H7 (cell line): ENCODE data around the gene GRAMD1A. TPM values are rescaled to one million over a fixed set of nuclear protein-coding genes. Genes with fewer than 3 reads are reported as not detected.

Experiments used
- DNase-seq: peaks from one replicate; pipeline ENCODE4 v3.0.0; 2012
- H3K27me3 ChIP-seq: 2 replicates; pipeline ENCODE4 v1.6.0; 2011; ENCODE audit warnings: mild to moderate bottlenecking, low read length; ENCODE audit not compliant: control insufficient read depth, insufficient read depth
- H3K36me3 ChIP-seq: replicated peaks from 2 replicates; pipeline ENCODE4 v1.5.1; 2011; ENCODE audit warnings: low read length; ENCODE audit not compliant: control insufficient read depth, insufficient read depth
- H3K4me3 ChIP-seq: 2 replicates; pipeline ENCODE4 v1.5.1; 2011; ENCODE audit warnings: low read depth, mild to moderate bottlenecking, control low read depth, low read length, moderate library complexity; ENCODE audit not compliant: insufficient read depth
- total RNA-seq: library from RNA; depleted of rRNA; stranded (reverse); fragments of >200 nt; shearing (Covaris generic); gene quantifications from 2 replicates; pipeline ENCODE4 v1.2.3, GENCODE V29; 2014

Gene GRAMD1A
- total RNA-seq, 1 experiment from 2014 or later = 110 TPM

GRCh38 chr19:35062942-35063341 lies 62.8 kb downstream of the GRAMD1A start:
- DNase-seq = no peak
- Histone ChIP-seq H3K4me3 (no peak overlapping the region), H3K27me3 (no peaks in the 10 kb centered on the region; the same call in 1 of the 2 replicates), H3K36me3 (no peaks in the 10 kb centered on the region)

- Histone ChIP-seq H3K27me3 (no peaks in the 10 kb centered on the region; the same call in 1 of the 2 replicates), H3K4me3 (no peak overlapping the region), H3K36me3 (no peaks in the 10 kb centered on the region)
- DNase-seq = no peak
Measured at GRCh38 chr19:35063940-35064818, 64.1 kb downstream of the GRAMD1A start.

- no peaks in the 10 kb centered on the region; the same call in 1 of the 2 replicates for H3K27me3 ChIP-seq
- no peak for DNase-seq
- H3K36me3 ChIP-seq = no peaks in the 10 kb centered on the region
- no peak overlapping the region for H3K4me3 ChIP-seq
Measured at GRCh38 chr19:35065574-35065973, 65.5 kb downstream of the GRAMD1A start.

GRCh38 chr19:35066121-35066520 lies 66.0 kb downstream of the GRAMD1A start:
- Histone ChIP-seq H3K27me3 (no peaks in the 10 kb centered on the region; the same call in 1 of the 2 replicates), H3K36me3 (no peaks in the 10 kb centered on the region)
- DNase-seq = no peak

GRCh38 chr19:35066691-35067563 lies 66.8 kb downstream of the GRAMD1A start:
- H3K27me3 ChIP-seq = no peaks in the 10 kb centered on the region; the same call in 1 of the 2 replicates
- no peaks in the 10 kb centered on the region for H3K36me3 ChIP-seq
- DNase-seq = peak; percentile 89
- H3K4me3 ChIP-seq = no peak overlapping the region; the same call in 1 of the 2 replicates

More at GRCh38 chr19:35066121-35066520, 66.0 kb downstream of the GRAMD1A start:
- no peak overlapping the region for H3K4me3 ChIP-seq

GRCh38 chr19:35068941-35069634 lies 69.0 kb downstream of the GRAMD1A start:
- Histone ChIP-seq H3K36me3 (no peaks in the 10 kb centered on the region), H3K27me3 (no peaks in the 10 kb centered on the region; the same call in 1 of the 2 replicates), H3K4me3 (no peak overlapping the region)
- no peak for DNase-seq

- no peaks in the 10 kb centered on the region for H3K27me3 ChIP-seq
- H3K36me3 ChIP-seq = no peaks in the 10 kb centered on the region
- no peak for DNase-seq
- no peak overlapping the region for H3K4me3 ChIP-seq
Measured at GRCh38 chr19:35069696-35070095, 69.6 kb downstream of the GRAMD1A start.

- H3K27me3 ChIP-seq = no peaks in the 10 kb centered on the region
- H3K4me3 ChIP-seq = no peak overlapping the region
- no peaks in the 10 kb centered on the region for H3K36me3 ChIP-seq
- DNase-seq = no peak
Measured at GRCh38 chr19:35070471-35070870, 70.3 kb downstream of the GRAMD1A start.

- Histone ChIP-seq H3K27me3 (no peaks in the 10 kb centered on the region), H3K36me3 (no peaks in the 10 kb centered on the region)
- DNase-seq = no peak
Measured at GRCh38 chr19:35073516-35073915, 73.4 kb downstream of the GRAMD1A start.

GRCh38 chr19:35073941-35074340 lies 73.8 kb downstream of the GRAMD1A start:
- no peaks in the 10 kb centered on the region for H3K36me3 ChIP-seq
- H3K27me3 ChIP-seq = no peaks in the 10 kb centered on the region
- H3K4me3 ChIP-seq = no peak overlapping the region
- DNase-seq = no peak

More at GRCh38 chr19:35073516-35073915, 73.4 kb downstream of the GRAMD1A start:
- no peak overlapping the region for H3K4me3 ChIP-seq

GRCh38 chr19:35074426-35075201 lies 74.5 kb downstream of the GRAMD1A start:
- H3K27me3 ChIP-seq = no peaks in the 10 kb centered on the region
- DNase-seq = peak; percentile 56
- no peaks in the 10 kb centered on the region for H3K36me3 ChIP-seq
- H3K4me3 ChIP-seq = no peak overlapping the region

GRCh38 chr19:35075202-35076025 lies 75.3 kb downstream of the GRAMD1A start:
- H3K36me3 ChIP-seq = no peaks in the 10 kb centered on the region
- DNase-seq = no peak
- no peaks in the 10 kb centered on the region for H3K27me3 ChIP-seq
- no peak overlapping the region for H3K4me3 ChIP-seq

- no peaks in the 10 kb centered on the region for H3K27me3 ChIP-seq
- no peaks in the 10 kb centered on the region for H3K36me3 ChIP-seq
- DNase-seq = no peak
- no peak overlapping the region for H3K4me3 ChIP-seq
Measured at GRCh38 chr19:35076026-35076370, 75.9 kb downstream of the GRAMD1A start.
